A549 (cell line): ENCODE data around the gene TRIM3.

Experiments used
- CEBPB ChIP-seq, 2 experiments: fragments of >200 bp in 1 of 2; sonication (Bioruptor Twin) in 1 of 2; formaldehyde crosslinking in 1 of 2; IDR thresholded peaks; 2 replicates each; pipeline ENCODE4 v1.6.1; 2012 to 2016
- HOXB5 ChIP-seq: fragments of 250-450 bp; sonication (Bioruptor Pico); IDR thresholded peaks from 2 replicates; pipeline ENCODE4 v1.5.0; 2020; ENCODE audit warnings: mild to moderate bottlenecking, moderate library complexity
- POLR2A ChIP-seq: IDR thresholded peaks from 2 replicates; pipeline ENCODE4 v1.6.1; 2012; ENCODE audit warnings: mild to moderate bottlenecking, low read length
- RFX5 ChIP-seq: fragments of 450-650 bp; IDR thresholded peaks from 2 replicates; pipeline ENCODE4 v1.7.1; 2014; ENCODE audit warnings: antibody characterized with exemption, mild to moderate bottlenecking, moderate library complexity
- SMC3 ChIP-seq: fragments of >200 bp; sonication (Bioruptor Twin); formaldehyde crosslinking; IDR thresholded peaks from 3 replicates; pipeline ENCODE4 v1.6.1; 2018; ENCODE audit warnings: inconsistent platforms
- TF ChIP-seq, protein P1 (sequence below): fragments of >200 bp; sonication (Bioruptor Twin); formaldehyde crosslinking; IDR thresholded peaks from 3 replicates; pipeline ENCODE4 v1.5.1; 2016
- TF ChIP-seq, protein P2 (sequence below): fragments of 200-600 bp; sonication (generic); IDR thresholded peaks from 2 replicates; pipeline ENCODE4 v1.6.1; 2016; ENCODE audit warnings: antibody characterized with exemption, mild to moderate bottlenecking, moderate library complexity

- TF ChIP-seq, protein P1, sequence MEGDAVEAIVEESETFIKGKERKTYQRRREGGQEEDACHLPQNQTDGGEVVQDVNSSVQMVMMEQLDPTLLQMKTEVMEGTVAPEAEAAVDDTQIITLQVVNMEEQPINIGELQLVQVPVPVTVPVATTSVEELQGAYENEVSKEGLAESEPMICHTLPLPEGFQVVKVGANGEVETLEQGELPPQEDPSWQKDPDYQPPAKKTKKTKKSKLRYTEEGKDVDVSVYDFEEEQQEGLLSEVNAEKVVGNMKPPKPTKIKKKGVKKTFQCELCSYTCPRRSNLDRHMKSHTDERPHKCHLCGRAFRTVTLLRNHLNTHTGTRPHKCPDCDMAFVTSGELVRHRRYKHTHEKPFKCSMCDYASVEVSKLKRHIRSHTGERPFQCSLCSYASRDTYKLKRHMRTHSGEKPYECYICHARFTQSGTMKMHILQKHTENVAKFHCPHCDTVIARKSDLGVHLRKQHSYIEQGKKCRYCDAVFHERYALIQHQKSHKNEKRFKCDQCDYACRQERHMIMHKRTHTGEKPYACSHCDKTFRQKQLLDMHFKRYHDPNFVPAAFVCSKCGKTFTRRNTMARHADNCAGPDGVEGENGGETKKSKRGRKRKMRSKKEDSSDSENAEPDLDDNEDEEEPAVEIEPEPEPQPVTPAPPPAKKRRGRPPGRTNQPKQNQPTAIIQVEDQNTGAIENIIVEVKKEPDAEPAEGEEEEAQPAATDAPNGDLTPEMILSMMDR = no peak
- TF ChIP-seq POLR2A (no peak), HOXB5 (CRISPR knock-in tag) (no peak), RFX5 (no peak), SMC3 (no peak), CEBPB (IDR thresholded peaks at IDR 0.05) (no peak)
- TF ChIP-seq, protein P2, sequence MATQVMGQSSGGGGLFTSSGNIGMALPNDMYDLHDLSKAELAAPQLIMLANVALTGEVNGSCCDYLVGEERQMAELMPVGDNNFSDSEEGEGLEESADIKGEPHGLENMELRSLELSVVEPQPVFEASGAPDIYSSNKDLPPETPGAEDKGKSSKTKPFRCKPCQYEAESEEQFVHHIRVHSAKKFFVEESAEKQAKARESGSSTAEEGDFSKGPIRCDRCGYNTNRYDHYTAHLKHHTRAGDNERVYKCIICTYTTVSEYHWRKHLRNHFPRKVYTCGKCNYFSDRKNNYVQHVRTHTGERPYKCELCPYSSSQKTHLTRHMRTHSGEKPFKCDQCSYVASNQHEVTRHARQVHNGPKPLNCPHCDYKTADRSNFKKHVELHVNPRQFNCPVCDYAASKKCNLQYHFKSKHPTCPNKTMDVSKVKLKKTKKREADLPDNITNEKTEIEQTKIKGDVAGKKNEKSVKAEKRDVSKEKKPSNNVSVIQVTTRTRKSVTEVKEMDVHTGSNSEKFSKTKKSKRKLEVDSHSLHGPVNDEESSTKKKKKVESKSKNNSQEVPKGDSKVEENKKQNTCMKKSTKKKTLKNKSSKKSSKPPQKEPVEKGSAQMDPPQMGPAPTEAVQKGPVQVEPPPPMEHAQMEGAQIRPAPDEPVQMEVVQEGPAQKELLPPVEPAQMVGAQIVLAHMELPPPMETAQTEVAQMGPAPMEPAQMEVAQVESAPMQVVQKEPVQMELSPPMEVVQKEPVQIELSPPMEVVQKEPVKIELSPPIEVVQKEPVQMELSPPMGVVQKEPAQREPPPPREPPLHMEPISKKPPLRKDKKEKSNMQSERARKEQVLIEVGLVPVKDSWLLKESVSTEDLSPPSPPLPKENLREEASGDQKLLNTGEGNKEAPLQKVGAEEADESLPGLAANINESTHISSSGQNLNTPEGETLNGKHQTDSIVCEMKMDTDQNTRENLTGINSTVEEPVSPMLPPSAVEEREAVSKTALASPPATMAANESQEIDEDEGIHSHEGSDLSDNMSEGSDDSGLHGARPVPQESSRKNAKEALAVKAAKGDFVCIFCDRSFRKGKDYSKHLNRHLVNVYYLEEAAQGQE = no peak
Observed at GRCh38 chr11:6413791-6414201, 59.9 kb downstream of the TRIM3 start.
